Endothelial cell of umbilical vein (primary cell): ENCODE data around the gene MLYCD. TPM values are rescaled to one million over a fixed set of nuclear protein-coding genes. Genes with fewer than 3 reads are reported as not detected.

Experiments
- BruUV-seq: library from RNA; stranded (reverse); fragments of 400-500 nt; replicated peaks from 2 replicates; lab custom pipeline; 2021; lab: Mats Ljungman, UMichigan
- CTCF ChIA-PET: fragments of 300-600, 350-600 bp; sonication (Branson Sonifier 250); formaldehyde crosslinking; loops from one replicate; lab custom pipeline; 2021; ENCODE audit warnings: antibody characterized with exemption, inconsistent platforms; lab: Charles Lee
- POLR2A ChIA-PET: fragments of 300-600, 350-600 bp; sonication (Branson Sonifier 250); formaldehyde crosslinking; loops from one replicate; lab custom pipeline; 2021; ENCODE audit warnings: antibody characterized with exemption, inconsistent platforms; lab: Charles Lee
- DNase-seq: peaks from one replicate; pipeline ENCODE4 v3.0.0-alpha.2; 2011; ENCODE audit warnings: low read depth, low spot score
- FAIRE-seq: peaks from 2 replicates; lab custom pipeline; 2011; peaks lifted over from hg19 to GRCh38; lab: Jason Lieb, UNC
- H2AFZ ChIP-seq: 2 replicates; pipeline ENCODE4 v1.6.0; 2012; ENCODE audit warnings: low read depth, low read length, control low read depth, inconsistent platforms
- H3K27ac ChIP-seq: 2 replicates; pipeline ENCODE4 v1.5.1; 2011; ENCODE audit warnings: low read depth, mild to moderate bottlenecking, control low read depth, low read length, moderate library complexity; ENCODE audit not compliant: insufficient read depth
- H3K27me3 ChIP-seq, 2 experiments: 2 replicates each; pipeline versions ENCODE4 v1.6.0 to v1.6.1; 2011; ENCODE audit warnings: low read length in 2 of 2, mixed read lengths in 1 of 2; ENCODE audit not compliant: control insufficient read depth in 2 of 2, insufficient read depth in 2 of 2
- H3K36me3 ChIP-seq, 2 experiments: 2 replicates in 1 of 2; 3 replicates in 1 of 2; pipeline ENCODE4 v1.5.1; 2011; ENCODE audit warnings: low read length in 2 of 2, mild to moderate bottlenecking in 1 of 2, moderate library complexity in 1 of 2; ENCODE audit not compliant: control insufficient read depth in 2 of 2, insufficient read depth in 2 of 2; ENCODE audit errors: extremely low read depth in 1 of 2
- H3K4me1 ChIP-seq: 3 replicates; pipeline ENCODE4 v1.5.1; 2011; ENCODE audit warnings: mild to moderate bottlenecking, low read length; ENCODE audit not compliant: control insufficient read depth, insufficient read depth; ENCODE audit errors: extremely low read depth
- H3K4me2 ChIP-seq: 2 replicates; pipeline ENCODE4 v1.6.1; 2011; ENCODE audit warnings: low read length, control low read depth, mixed read lengths; ENCODE audit not compliant: insufficient read depth
- H3K4me3 ChIP-seq, 3 experiments: fragments of 200-600 bp in 1 of 3; sonication (generic), shearing (Covaris generic) in 1 of 3; replicated peaks in 1 of 3; 2 replicates each; pipeline ENCODE4 v1.5.1; 2011 to 2016; ENCODE audit warnings: control low read depth in 3 of 3, low read length in 3 of 3, mild to moderate bottlenecking in 2 of 3, inconsistent platforms in 1 of 3, low read depth in 1 of 3, moderate library complexity in 1 of 3; ENCODE audit not compliant: insufficient read depth in 1 of 3
- H3K79me2 ChIP-seq: 2 replicates; pipeline ENCODE4 v1.6.0; 2012; ENCODE audit warnings: low read length, inconsistent platforms; ENCODE audit not compliant: control insufficient read depth, insufficient read depth
- H3K9ac ChIP-seq: replicated peaks from 2 replicates; pipeline ENCODE3; 2011; ENCODE audit warnings: low read length, control low read depth; ENCODE audit not compliant: insufficient read depth; ENCODE audit errors: extremely low read depth
- H3K9me1 ChIP-seq: replicated peaks from 3 replicates; pipeline ENCODE4 v1.6.0; 2011; ENCODE audit warnings: mild to moderate bottlenecking, low read length; ENCODE audit not compliant: control insufficient read depth, insufficient read depth; ENCODE audit errors: extremely low read depth
- H3K9me3 ChIP-seq: replicated peaks from 2 replicates; pipeline ENCODE4 v1.5.1; 2012; ENCODE audit warnings: low read length, inconsistent platforms; ENCODE audit not compliant: control insufficient read depth, insufficient read depth
- H4K20me1 ChIP-seq: replicated peaks from 2 replicates; pipeline ENCODE3; 2011; ENCODE audit warnings: mild to moderate bottlenecking, low read length; ENCODE audit not compliant: control insufficient read depth, insufficient read depth; ENCODE audit errors: extremely low read depth
- EZH2 ChIP-seq: IDR thresholded peaks from 2 replicates; pipeline ENCODE4 v1.6.1; 2012; ENCODE audit warnings: borderline replicate concordance, low read depth, mild to moderate bottlenecking, moderate library complexity, low read length, inconsistent platforms; ENCODE audit not compliant: severe bottlenecking
- MYC ChIP-seq: IDR thresholded peaks from one replicate; pipeline ENCODE4 v1.6.1; 2011; ENCODE audit warnings: mild to moderate bottlenecking, low read depth, low read length
- dilution Hi-C: fragments of 300-500 bp; cut with MboI; formaldehyde crosslinking; loops from one replicate; pipeline ENCODE4 v1.15.0; 2019; ENCODE audit warnings: low sequenced_read_pairs; ENCODE audit not compliant: extremely low pct_ligation_motif_present
- intact Hi-C: fragments of 100-400 bp; cut with micrococcal nuclease; formaldehyde crosslinking; loops from one replicate; pipeline ENCODE4 v1.10.0; 2022
- polyA plus RNA-seq, 4 experiments: library from polyadenylated mRNA; depleted of rRNA in 3 of 4; stranded (reverse) in 3 of 4; unstranded in 1 of 4; fragments of >200 nt; gene quantifications; 2 replicates each; pipeline versions ENCODE4 v1.2.1 to v1.2.3, GENCODE V29; 2011 to 2012; ENCODE audit warnings: missing spikeins in 1 of 4
- total RNA-seq: library from RNA; stranded (reverse); gene quantifications from 2 replicates; pipeline ENCODE4 v1.2.3, GENCODE V29; 2021
- TF ChIP-seq, protein P1 (sequence below), 2 donors: IDR thresholded peaks; 1 replicate in 1 of 2; 2 replicates in 1 of 2; pipeline ENCODE4 v1.5.1; 2011; ENCODE audit warnings: low read length in 2 of 2, mild to moderate bottlenecking in 2 of 2, moderate library complexity in 2 of 2, control low read depth in 1 of 2, inconsistent platforms in 1 of 2, low read depth in 1 of 2; ENCODE audit not compliant: insufficient read depth in 1 of 2; ENCODE audit errors: extremely low read depth in 1 of 2

MLYCD gene
- total and polyA plus RNA-seq, 2 donors (not counting 3 experiments of a cell fraction or from before 2014, with no cell fraction given), result 2.0 to 3.4 TPM

DNA sequence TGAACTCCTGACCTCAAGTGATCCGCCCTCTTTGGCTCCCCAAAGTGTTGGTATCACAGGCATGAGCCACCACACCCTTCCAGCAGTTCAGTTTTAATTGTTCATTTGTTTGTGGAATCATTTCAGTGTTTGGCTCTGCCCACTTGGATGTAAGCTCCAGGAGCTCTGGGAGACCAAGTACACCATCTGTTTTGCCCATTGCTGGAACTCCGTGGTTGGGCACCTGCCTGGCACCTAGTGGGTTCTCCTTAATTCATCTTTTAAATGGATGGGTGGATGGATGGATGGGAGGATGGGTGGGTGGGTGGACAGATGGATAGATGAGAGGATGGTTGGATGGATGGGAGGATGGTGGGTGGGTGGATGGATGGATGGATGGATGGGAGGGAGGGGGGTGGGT, 68.2 kb downstream of the MLYCD start:
- no peaks in the 10 kb centered on the region for H3K9me1 ChIP-seq
- H3K27me3 ChIP-seq, result peaks cover 5 to 8% of the 10 kb centered on the region in 2 experiments
- no peak overlapping the region for H3K4me3 ChIP-seq
- BruUV-seq, result no TSS peak
- no peak for TF ChIP-seq MYC
- H3K27ac ChIP-seq, result no peak overlapping the region
- no peak overlapping the region for H3K9ac ChIP-seq
- H3K4me2 ChIP-seq, result no peak overlapping the region
- ChIA-PET CTCF (interaction anchor here (0.7 to 1.2 kb wide), 3 partner anchors 10 to 220 kb away, joined by 3 to 6 read pairs (median 4); partner anchors contain the start of gene TAF1C), POLR2A (no interaction called here)
- no peaks in the 10 kb centered on the region for H3K36me3 ChIP-seq
- H3K79me2 ChIP-seq, result no peaks in the 10 kb centered on the region
- no peak for DNase-seq
- dilution Hi-C loops (no loop called here), intact Hi-C loops (loop anchor here (1.0 to 5.0 kb wide), 2 partner anchors 95 to 210 kb away; no protein-coding TSS in a partner anchor)
- H2AFZ ChIP-seq, result no peak overlapping the region
- no peaks in the 10 kb centered on the region for H3K4me1 ChIP-seq
- no peaks in the 10 kb centered on the region for H4K20me1 ChIP-seq
- FAIRE-seq, result no peak
- H3K9me3 ChIP-seq, result no peaks in the 10 kb centered on the region

DNA sequence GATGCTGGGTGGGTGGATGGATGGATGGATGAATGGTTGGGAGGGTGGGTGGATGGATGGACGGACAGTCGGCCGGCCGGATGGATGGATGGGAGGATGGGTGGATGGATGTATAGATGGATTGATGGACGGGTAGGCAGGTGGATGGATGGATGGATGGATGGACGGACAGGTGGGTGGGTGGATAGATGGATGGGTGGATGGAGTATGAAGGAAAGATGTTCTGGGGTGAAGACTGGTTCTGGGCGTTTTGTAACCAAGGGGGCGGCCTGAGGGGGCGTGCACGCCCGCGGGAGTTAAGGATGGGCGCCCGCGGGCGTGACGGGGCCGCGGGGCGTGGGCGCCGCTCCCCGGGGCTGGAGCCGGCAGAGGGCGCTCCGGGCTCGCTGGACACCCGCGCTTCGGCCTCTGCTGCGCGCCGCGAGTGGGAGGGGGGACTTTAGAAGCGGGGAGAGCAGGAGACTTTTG, 69.0 kb downstream of the MLYCD start, which contains the start of gene NECAB2:
Gene NECAB2, plus strand, starts transcription at position 407 of the 468 bp plus-strand sequence. CDS start 405 bp downstream, outside the sequence.
- ChIA-PET CTCF (no interaction called here), POLR2A (no interaction called here)
- Histone ChIP-seq H3K4me2 (no peak within 1 kb of the TSS), H3K27ac (no peak within 1 kb of the TSS), H3K79me2 (no peaks in the 10 kb centered on the region), H3K9me3 (no peaks in the 10 kb centered on the region), H3K36me3 (no peaks in the 10 kb centered on the region), H2AFZ (no peak within 1 kb of the TSS), H3K9me1 (no peaks in the 10 kb centered on the region), H3K27me3 (peaks cover 5 to 8% of the 10 kb centered on the region in 2 experiments), H3K4me3 (peak within 1 kb of the TSS in 1 of 3 experiments; percentile 23), H3K4me1 (no peaks in the 10 kb centered on the region), H4K20me1 (no peaks in the 10 kb centered on the region), H3K9ac (no peak within 1 kb of the TSS)
- DNase-seq (peak; percentile 14), FAIRE-seq (no peak)
- intact Hi-C loops, result loop anchor here (1.0 to 5.0 kb wide), 3 partner anchors 94 to 209 kb away; no protein-coding TSS in a partner anchor
- TF ChIP-seq, protein P1, sequence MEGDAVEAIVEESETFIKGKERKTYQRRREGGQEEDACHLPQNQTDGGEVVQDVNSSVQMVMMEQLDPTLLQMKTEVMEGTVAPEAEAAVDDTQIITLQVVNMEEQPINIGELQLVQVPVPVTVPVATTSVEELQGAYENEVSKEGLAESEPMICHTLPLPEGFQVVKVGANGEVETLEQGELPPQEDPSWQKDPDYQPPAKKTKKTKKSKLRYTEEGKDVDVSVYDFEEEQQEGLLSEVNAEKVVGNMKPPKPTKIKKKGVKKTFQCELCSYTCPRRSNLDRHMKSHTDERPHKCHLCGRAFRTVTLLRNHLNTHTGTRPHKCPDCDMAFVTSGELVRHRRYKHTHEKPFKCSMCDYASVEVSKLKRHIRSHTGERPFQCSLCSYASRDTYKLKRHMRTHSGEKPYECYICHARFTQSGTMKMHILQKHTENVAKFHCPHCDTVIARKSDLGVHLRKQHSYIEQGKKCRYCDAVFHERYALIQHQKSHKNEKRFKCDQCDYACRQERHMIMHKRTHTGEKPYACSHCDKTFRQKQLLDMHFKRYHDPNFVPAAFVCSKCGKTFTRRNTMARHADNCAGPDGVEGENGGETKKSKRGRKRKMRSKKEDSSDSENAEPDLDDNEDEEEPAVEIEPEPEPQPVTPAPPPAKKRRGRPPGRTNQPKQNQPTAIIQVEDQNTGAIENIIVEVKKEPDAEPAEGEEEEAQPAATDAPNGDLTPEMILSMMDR (IDR thresholded peaks at IDR 0.05; ENCODE audit: extremely low read depth in 1 of 2, insufficient read depth in 1 of 2, low read depth in 1 of 2, low read length in 2 of 2), result peak; percentile 48 to 64
- TF ChIP-seq EZH2, result no peak
- dilution Hi-C loops, result no loop called here
- BruUV-seq, result no TSS peak
